Measurements from ENCODE around the gene TXN. TPM values are rescaled to one million over a fixed set of nuclear protein-coding genes. Genes with fewer than 3 reads are reported as not detected.

The TXN gene
- total and polyA plus RNA-seq, 8 donors: 89.3 to 786 (median 169) TPM

DNA sequence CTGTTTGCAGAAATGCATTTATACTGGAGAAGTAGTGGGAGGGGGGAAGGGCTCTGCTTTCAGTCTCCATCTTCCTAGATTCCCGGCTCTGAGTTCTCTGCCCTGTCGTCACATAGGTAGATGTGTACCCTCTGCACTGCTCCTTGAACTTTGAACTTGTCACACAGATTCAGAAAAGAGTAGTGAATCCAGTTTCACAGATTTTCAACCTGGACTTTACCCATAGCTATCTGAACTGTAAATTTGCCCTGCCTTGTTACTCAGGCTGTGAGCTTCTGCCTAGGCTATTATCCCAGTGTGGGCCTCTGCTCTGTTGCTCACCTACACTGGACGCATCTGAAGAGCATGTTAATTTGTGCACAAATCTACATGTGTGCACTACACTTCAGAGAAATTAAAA, 35.5 kb downstream of the TXN start:
- Histone ChIP-seq H3K36me3 (no peaks in the 10 kb centered on the region), H3K4me3 (no peak overlapping the region), H3K27ac (no peak overlapping the region), H3K9me3 (no peaks in the 10 kb centered on the region), H3K4me1 (peaks cover under 1 to 26% (median 8%) of the 10 kb centered on the region in 4 donors), H3K27me3 (no peaks in the 10 kb centered on the region)
- DNase-seq: peak in 1 of 2 donors; percentile 74
- intact Hi-C loops (cut with DNase I; ENCODE audit: low total_unique reads): no loop called here
- 42 to 70% (median 55%) methylated on average over 3 of the region's 3 CpGs for WGBS, 5 donors
- TF ChIP-seq POLR2A (IDR thresholded peaks at IDR 0.05) (no peak), POLR2AphosphoS5 (IDR thresholded peaks at IDR 0.05) (no peak), EP300 (IDR thresholded peaks at IDR 0.05) (no peak)
- TF ChIP-seq, protein P1, sequence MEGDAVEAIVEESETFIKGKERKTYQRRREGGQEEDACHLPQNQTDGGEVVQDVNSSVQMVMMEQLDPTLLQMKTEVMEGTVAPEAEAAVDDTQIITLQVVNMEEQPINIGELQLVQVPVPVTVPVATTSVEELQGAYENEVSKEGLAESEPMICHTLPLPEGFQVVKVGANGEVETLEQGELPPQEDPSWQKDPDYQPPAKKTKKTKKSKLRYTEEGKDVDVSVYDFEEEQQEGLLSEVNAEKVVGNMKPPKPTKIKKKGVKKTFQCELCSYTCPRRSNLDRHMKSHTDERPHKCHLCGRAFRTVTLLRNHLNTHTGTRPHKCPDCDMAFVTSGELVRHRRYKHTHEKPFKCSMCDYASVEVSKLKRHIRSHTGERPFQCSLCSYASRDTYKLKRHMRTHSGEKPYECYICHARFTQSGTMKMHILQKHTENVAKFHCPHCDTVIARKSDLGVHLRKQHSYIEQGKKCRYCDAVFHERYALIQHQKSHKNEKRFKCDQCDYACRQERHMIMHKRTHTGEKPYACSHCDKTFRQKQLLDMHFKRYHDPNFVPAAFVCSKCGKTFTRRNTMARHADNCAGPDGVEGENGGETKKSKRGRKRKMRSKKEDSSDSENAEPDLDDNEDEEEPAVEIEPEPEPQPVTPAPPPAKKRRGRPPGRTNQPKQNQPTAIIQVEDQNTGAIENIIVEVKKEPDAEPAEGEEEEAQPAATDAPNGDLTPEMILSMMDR (IDR thresholded peaks at IDR 0.05): no peak

DNA sequence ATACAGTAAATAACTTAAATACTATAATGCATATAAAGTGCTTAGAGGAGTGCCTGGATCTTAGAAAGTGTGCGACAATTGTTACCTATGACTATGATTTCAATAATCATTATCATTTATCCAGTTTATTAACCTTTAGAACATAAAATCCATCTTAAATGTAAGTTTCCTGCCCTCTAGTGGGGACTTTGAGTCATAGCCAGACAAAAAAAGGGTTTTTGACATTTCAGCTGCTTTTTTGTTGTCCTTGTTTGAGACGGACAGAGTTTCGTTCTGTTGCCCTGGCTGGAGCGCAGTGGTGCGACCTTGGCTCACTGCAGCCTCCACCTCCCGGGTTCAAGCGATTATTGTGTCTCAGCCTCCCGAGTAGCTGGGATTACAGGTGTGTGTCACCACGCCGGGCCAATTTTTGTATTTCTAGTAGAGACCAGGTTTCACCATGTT, 38.6 kb downstream of the TXN start:
- intact Hi-C loops (cut with DNase I; ENCODE audit: low total_unique reads): no loop called here
- no peaks in the 10 kb centered on the region for H3K36me3 ChIP-seq

DNA sequence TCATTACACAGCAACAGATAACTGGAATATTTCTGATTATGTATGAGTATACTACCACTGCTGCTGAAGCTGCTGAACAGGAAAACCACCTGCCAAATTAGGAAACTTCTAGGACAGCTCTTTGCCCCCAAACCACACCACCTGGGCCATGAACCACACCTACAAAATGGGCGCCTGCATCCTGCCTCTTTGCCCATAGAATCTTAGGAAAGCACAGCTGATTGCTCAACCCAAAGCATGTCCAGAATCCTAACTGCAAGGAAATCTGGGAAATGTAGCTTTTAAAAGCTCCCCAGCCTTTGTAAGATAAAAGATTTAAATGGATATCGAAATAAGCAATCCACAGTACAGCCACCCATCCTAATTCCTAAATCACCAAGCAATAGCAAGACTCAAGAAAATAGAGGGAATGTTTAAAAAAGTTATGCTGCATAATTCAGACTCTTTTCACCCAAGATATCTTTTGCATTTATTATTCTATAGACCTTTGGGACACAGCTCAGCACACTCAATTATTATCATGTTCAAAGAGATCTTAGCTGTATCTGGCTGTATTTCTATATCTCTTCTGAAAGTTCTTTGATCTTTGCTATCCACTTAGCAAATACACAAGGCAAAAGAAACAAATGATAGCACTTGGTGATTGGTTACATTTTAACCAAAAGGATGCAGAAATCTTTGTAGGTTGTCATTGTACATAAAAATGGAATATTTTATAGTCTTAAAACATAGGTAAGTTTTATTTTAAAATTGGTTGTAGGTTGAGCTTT, 41.5 kb downstream of the TXN start:
- WGBS, 5 donors: 25 to 47% (median 41%) methylated on average over 2 of the region's 2 CpGs
- Histone ChIP-seq H3K4me1 (peaks cover 15 to 51% (median 22%) of the 10 kb centered on the region in 4 donors), H3K9me3 (no peaks in the 10 kb centered on the region), H3K4me3 (no peak overlapping the region), H3K27ac (peak overlapping the region; percentile 64 to 83 (median 72)), H3K36me3 (no peaks in the 10 kb centered on the region), H3K27me3 (no peaks in the 10 kb centered on the region)
- TF ChIP-seq, protein P1 (IDR thresholded peaks at IDR 0.05): no peak
- TF ChIP-seq EP300 (IDR thresholded peaks at IDR 0.05) (no peak), POLR2A (IDR thresholded peaks at IDR 0.05) (no peak), POLR2AphosphoS5 (IDR thresholded peaks at IDR 0.05) (no peak)
- DNase-seq: no peak
- intact Hi-C loops (cut with DNase I; ENCODE audit: low total_unique reads): no loop called here

More for the DNA sequence above, 38.6 kb downstream of the TXN start:
- no peak for TF ChIP-seq EP300 (IDR thresholded peaks at IDR 0.05)
- TF ChIP-seq, protein P1 (IDR thresholded peaks at IDR 0.05): peak in 5 of 7 experiments; percentile 71 to 84 (median 79)
- whole genome bisulfite sequencing, 5 donors: 20 to 28% (median 21%) methylated on average over 10 of the region's 10 CpGs
- Histone ChIP-seq H3K4me3 (no peak overlapping the region), H3K27me3 (no peaks in the 10 kb centered on the region), H3K27ac (peak overlapping the region in 1 of 5 donors; percentile 28), H3K9me3 (no peaks in the 10 kb centered on the region), H3K4me1 (peaks cover 15 to 54% (median 26%) of the 10 kb centered on the region in 4 donors)
- DNase-seq: peak in 1 of 2 donors; percentile 62

DNA sequence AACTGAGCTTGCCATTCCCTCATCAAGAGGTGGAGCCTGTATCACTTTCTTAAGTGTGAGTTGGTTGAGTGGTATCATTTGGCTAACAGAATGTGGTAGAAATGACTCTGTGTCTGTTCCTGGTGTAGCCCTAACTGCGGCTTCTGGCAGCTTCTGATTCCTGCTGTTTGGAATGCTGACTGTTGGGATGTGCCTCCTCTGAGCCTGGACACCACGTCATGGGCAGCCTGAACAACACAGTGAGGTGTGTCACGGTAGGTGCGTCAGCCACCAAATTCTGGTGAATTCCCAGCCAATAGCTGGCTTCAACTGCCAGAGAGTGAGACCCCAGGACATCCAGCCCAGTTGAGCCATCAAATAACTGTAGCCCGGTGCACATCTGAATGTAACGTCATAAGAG, 42.2 kb downstream of the TXN start:
- H3K9me3 ChIP-seq: no peaks in the 10 kb centered on the region
- no peak for TF ChIP-seq POLR2A (IDR thresholded peaks at IDR 0.05)
- no peak for TF ChIP-seq EP300 (IDR thresholded peaks at IDR 0.05)
- TF ChIP-seq, protein P1 (IDR thresholded peaks at IDR 0.05): no peak
- no peak for TF ChIP-seq POLR2AphosphoS5 (IDR thresholded peaks at IDR 0.05)
- peak overlapping the region; percentile 64 to 83 (median 72) for H3K27ac ChIP-seq
- intact Hi-C loops (cut with DNase I; ENCODE audit: low total_unique reads): no loop called here
- no peaks in the 10 kb centered on the region for H3K36me3 ChIP-seq
- DNase-seq: no peak
- no peak overlapping the region for H3K4me3 ChIP-seq
- 44 to 78% (median 54%) methylated on average over 6 of the region's 6 CpGs for WGBS, 5 donors
- H3K4me1 ChIP-seq: peaks cover 15 to 51% (median 25%) of the 10 kb centered on the region in 4 donors
- H3K27me3 ChIP-seq: no peaks in the 10 kb centered on the region

Data from stomach (tissue), 9 donors.